ENCODE results near the gene KRT35. TPM values are rescaled to one million over a fixed set of nuclear protein-coding genes. Genes with fewer than 3 reads are reported as not detected.

Gene KRT35
- total and polyA plus RNA-seq, 2 experiments from 2014 or later, result not detected

GRCh38 chr17:41523225-41523593 is 42.3 kb upstream of the KRT35 start (continued):
- TF ChIP-seq, protein P1, sequence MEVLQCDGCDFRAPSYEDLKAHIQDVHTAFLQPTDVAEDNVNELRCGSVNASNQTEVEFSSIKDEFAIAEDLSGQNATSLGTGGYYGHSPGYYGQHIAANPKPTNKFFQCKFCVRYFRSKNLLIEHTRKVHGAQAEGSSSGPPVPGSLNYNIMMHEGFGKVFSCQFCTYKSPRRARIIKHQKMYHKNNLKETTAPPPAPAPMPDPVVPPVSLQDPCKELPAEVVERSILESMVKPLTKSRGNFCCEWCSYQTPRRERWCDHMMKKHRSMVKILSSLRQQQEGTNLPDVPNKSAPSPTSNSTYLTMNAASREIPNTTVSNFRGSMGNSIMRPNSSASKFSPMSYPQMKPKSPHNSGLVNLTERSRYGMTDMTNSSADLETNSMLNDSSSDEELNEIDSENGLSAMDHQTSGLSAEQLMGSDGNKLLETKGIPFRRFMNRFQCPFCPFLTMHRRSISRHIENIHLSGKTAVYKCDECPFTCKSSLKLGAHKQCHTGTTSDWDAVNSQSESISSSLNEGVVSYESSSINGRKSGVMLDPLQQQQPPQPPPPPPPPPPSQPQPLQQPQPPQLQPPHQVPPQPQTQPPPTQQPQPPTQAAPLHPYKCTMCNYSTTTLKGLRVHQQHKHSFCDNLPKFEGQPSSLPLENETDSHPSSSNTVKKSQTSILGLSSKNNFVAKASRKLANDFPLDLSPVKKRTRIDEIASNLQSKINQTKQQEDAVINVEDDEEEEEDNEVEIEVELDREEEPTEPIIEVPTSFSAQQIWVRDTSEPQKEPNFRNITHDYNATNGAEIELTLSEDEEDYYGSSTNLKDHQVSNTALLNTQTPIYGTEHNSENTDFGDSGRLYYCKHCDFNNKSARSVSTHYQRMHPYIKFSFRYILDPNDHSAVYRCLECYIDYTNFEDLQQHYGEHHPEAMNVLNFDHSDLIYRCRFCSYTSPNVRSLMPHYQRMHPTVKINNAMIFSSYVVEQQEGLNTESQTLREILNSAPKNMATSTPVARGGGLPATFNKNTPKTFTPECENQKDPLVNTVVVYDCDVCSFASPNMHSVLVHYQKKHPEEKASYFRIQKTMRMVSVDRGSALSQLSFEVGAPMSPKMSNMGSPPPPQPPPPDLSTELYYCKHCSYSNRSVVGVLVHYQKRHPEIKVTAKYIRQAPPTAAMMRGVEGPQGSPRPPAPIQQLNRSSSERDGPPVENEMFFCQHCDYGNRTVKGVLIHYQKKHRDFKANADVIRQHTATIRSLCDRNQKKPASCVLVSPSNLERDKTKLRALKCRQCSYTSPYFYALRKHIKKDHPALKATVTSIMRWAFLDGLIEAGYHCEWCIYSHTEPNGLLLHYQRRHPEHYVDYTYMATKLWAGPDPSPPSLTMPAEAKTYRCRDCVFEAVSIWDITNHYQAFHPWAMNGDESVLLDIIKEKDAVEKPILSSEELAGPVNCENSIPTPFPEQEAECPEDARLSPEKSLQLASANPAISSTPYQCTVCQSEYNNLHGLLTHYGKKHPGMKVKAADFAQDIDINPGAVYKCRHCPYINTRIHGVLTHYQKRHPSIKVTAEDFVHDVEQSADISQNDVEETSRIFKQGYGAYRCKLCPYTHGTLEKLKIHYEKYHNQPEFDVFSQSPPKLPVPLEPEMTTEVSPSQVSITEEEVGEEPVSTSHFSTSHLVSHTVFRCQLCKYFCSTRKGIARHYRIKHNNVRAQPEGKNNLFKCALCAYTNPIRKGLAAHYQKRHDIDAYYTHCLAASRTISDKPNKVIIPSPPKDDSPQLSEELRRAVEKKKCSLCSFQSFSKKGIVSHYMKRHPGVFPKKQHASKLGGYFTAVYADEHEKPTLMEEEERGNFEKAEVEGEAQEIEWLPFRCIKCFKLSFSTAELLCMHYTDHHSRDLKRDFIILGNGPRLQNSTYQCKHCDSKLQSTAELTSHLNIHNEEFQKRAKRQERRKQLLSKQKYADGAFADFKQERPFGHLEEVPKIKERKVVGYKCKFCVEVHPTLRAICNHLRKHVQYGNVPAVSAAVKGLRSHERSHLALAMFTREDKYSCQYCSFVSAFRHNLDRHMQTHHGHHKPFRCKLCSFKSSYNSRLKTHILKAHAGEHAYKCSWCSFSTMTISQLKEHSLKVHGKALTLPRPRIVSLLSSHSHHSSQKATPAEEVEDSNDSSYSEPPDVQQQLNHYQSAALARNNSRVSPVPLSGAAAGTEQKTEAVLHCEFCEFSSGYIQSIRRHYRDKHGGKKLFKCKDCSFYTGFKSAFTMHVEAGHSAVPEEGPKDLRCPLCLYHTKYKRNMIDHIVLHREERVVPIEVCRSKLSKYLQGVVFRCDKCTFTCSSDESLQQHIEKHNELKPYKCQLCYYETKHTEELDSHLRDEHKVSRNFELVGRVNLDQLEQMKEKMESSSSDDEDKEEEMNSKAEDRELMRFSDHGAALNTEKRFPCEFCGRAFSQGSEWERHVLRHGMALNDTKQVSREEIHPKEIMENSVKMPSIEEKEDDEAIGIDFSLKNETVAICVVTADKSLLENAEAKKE (CRISPR knock-in tag; IDR thresholded peaks at IDR 0.05), result no peak
- TF ChIP-seq, protein P2, sequence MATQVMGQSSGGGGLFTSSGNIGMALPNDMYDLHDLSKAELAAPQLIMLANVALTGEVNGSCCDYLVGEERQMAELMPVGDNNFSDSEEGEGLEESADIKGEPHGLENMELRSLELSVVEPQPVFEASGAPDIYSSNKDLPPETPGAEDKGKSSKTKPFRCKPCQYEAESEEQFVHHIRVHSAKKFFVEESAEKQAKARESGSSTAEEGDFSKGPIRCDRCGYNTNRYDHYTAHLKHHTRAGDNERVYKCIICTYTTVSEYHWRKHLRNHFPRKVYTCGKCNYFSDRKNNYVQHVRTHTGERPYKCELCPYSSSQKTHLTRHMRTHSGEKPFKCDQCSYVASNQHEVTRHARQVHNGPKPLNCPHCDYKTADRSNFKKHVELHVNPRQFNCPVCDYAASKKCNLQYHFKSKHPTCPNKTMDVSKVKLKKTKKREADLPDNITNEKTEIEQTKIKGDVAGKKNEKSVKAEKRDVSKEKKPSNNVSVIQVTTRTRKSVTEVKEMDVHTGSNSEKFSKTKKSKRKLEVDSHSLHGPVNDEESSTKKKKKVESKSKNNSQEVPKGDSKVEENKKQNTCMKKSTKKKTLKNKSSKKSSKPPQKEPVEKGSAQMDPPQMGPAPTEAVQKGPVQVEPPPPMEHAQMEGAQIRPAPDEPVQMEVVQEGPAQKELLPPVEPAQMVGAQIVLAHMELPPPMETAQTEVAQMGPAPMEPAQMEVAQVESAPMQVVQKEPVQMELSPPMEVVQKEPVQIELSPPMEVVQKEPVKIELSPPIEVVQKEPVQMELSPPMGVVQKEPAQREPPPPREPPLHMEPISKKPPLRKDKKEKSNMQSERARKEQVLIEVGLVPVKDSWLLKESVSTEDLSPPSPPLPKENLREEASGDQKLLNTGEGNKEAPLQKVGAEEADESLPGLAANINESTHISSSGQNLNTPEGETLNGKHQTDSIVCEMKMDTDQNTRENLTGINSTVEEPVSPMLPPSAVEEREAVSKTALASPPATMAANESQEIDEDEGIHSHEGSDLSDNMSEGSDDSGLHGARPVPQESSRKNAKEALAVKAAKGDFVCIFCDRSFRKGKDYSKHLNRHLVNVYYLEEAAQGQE (IDR thresholded peaks at IDR 0.05; ENCODE audit: unreplicated experiment), result no peak
- TF ChIP-seq ZNF331 (CRISPR knock-in tag; IDR thresholded peaks at IDR 0.05; ENCODE audit: low read depth) (no peak), EZH2 (IDR thresholded peaks at IDR 0.05; ENCODE audit: low read depth, unreplicated experiment) (no peak)

Data from GM23338 (cell line).